Mucosa of descending colon (tissue), 3 donors: Measurements from ENCODE around the gene PLXNA4. TPM values are rescaled to one million over a fixed set of nuclear protein-coding genes. Genes with fewer than 3 reads are reported as not detected.
A peak's percentile ranks its signal among the peaks of the same experiment; 100 is the strongest.

Source experiments
- ATAC-seq: fragments of 200-7000 bp; cut with Tn5 transposase; one replicate; pipeline ENCODE4 v1.9.1; 2020; ENCODE audit warnings: mild to moderate bottlenecking, moderate library complexity
- DNase-seq, 3 donors: peaks; one replicate each; pipeline ENCODE4 v3.0.0-alpha.2; 2020
- H3K36me3 ChIP-seq: fragments of 200-600 bp; one replicate; pipeline ENCODE4 v1.8.0; 2021; ENCODE audit warnings: low read depth, mild to moderate bottlenecking
- H3K4me1 ChIP-seq: fragments of 200-600 bp; one replicate; pipeline ENCODE4 v1.8.0; 2021; ENCODE audit warnings: low read depth, mild to moderate bottlenecking
- H3K4me3 ChIP-seq: fragments of 200-600 bp; one replicate; pipeline ENCODE4 v1.8.0; 2021; ENCODE audit warnings: mild to moderate bottlenecking
- H3K9me3 ChIP-seq: fragments of 200-600 bp; one replicate; pipeline ENCODE4 v1.8.0; 2021; ENCODE audit warnings: mild to moderate bottlenecking
- CTCF ChIP-seq: fragments of 200-600 bp; IDR thresholded peaks from one replicate; pipeline ENCODE4 v1.8.0; 2022; ENCODE audit warnings: antibody characterized with exemption, mild to moderate bottlenecking
- intact Hi-C, 2 donors: fragments of 100-400 bp; cut with DNase I in 1 of 2; cut with micrococcal nuclease in 1 of 2; formaldehyde crosslinking; loops; one replicate each; pipeline versions ENCODE4 v1.11.0 to v1.11.1; 2022; cut with DNase I, micrococcal nuclease
- total RNA-seq, 3 donors: library from RNA; stranded (reverse); fragmentation: NEBNext Ultra II Directional in 2 of 3; extraction: Animal tissue kit (Norgen Biotek cat#: 25700) in 2 of 3; gene quantifications; one replicate each; pipeline versions ENCODE4 v1.2.1 to v1.2.4, GENCODE V29; 2021 to 2023
- donor health status: DM: no; HTN: no; CAD: no; lungs with moderate emphysema.
- donor health status: DM: no; HTN: no; CAD: no.
- donor health status: DM: no; HTN: yes; CAD: no.

PLXNA4 gene
- total RNA-seq, 3 donors from 2014 or later, result 0.78 to 3.5 (median 2.7) TPM

- Histone ChIP-seq H3K36me3 (no peaks in the 10 kb centered on the region), H3K9me3 (no peaks in the 10 kb centered on the region), H3K4me1 (no peaks in the 10 kb centered on the region), H3K4me3 (no peak overlapping the region)
- no peak for DNase-seq
- ATAC-seq, result no peak
- intact Hi-C loops, result no loop called here
- TF ChIP-seq CTCF, result no peak
Observed at GRCh38 chr7:132518839-132519173, 57.5 kb downstream of the PLXNA4 start.

- no peaks in the 10 kb centered on the region for H3K4me1 ChIP-seq
- H3K4me3 ChIP-seq, result no peak overlapping the region
- ATAC-seq (no peak), DNase-seq (peak in 1 of 3 donors; percentile 8)
- intact Hi-C loops, result no loop called here
- TF ChIP-seq CTCF, result no peak
- no peaks in the 10 kb centered on the region for H3K9me3 ChIP-seq
- no peaks in the 10 kb centered on the region for H3K36me3 ChIP-seq
Observed at GRCh38 chr7:132518102-132518838, 58.0 kb downstream of the PLXNA4 start.

GRCh38 chr7:132516042-132516840 is 60.0 kb downstream of the PLXNA4 start:
- H3K4me1 ChIP-seq, result no peaks in the 10 kb centered on the region
- ATAC-seq, result no peak
- intact Hi-C loops, result no loop called here
- no peak overlapping the region for H3K4me3 ChIP-seq
- H3K9me3 ChIP-seq, result no peaks in the 10 kb centered on the region
- TF ChIP-seq CTCF, result no peak
- H3K36me3 ChIP-seq, result no peaks in the 10 kb centered on the region
- DNase-seq, result no peak

- Histone ChIP-seq H3K4me3 (no peak overlapping the region), H3K36me3 (no peaks in the 10 kb centered on the region), H3K9me3 (no peaks in the 10 kb centered on the region), H3K4me1 (no peaks in the 10 kb centered on the region)
- intact Hi-C loops, result no loop called here
- no peak for TF ChIP-seq CTCF
- ATAC-seq (no peak), DNase-seq (no peak)
Observed at GRCh38 chr7:132515181-132515580, 61.1 kb downstream of the PLXNA4 start.

GRCh38 chr7:132514430-132514829 is 61.8 kb downstream of the PLXNA4 start:
- DNase-seq (no peak), ATAC-seq (no peak)
- no peak overlapping the region for H3K4me3 ChIP-seq
- H3K9me3 ChIP-seq, result no peaks in the 10 kb centered on the region
- H3K4me1 ChIP-seq, result no peaks in the 10 kb centered on the region
- intact Hi-C loops, result no loop called here
- no peak for TF ChIP-seq CTCF
- H3K36me3 ChIP-seq, result no peaks in the 10 kb centered on the region
